ENCODE measurements around the gene PRKRIP1.
"Not testable (repeated sequence)": the region's sequence is repeated elsewhere in the genome, so short reads cannot be mapped to it uniquely, and the experiment has no call there.

Gene PRKRIP1, protein sequence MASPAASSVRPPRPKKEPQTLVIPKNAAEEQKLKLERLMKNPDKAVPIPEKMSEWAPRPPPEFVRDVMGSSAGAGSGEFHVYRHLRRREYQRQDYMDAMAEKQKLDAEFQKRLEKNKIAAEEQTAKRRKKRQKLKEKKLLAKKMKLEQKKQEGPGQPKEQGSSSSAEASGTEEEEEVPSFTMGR

DNA sequence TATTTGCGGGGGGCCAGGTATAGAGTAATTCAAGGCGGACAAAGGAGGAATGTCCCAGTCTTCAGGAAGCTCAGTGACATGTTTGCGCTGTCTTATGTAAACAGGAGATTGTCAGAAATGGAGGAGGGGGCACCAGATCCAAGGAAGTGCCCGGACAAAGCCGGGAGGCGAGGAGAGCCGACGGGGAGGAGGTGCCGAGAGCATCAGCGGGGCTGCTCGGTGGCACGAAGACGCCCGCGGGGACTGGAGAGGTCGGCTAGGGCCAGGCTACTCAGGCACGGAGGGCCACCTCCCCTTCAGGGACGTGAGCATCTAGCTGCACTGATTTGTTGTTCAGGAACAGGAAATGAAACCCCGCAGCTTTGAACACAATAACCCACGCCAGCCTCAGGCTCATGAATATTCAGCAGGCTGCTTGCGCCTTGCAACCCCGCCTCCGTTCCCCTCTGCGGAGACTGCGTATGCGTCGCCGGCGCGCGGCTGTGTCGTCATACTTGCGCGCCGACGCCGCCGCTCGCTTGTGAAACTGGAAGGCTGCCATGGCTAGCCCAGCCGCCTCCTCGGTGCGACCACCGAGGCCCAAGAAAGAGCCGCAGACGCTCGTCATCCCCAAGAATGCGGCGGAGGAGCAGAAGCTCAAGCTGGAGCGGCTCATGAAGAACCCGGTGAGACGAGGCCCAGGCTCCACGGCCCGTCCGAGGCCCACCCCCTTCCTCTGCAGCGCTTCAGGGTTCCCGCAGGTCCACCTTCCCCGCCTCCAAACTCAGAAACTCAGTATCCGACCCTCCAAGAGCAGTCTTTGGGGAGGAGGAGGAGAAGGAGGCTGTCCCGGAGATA is at the start of gene PRKRIP1:
Gene PRKRIP1 (plus strand): TSS at position 491 of the 837 bp plus-strand sequence. CDS start 49 bp downstream, at position 540.
- peak within 1 kb of the TSS; percentile 84 for H3K4me3 ChIP-seq (ENCODE audit: low read depth, low read length)
- TF ChIP-seq, protein P1, sequence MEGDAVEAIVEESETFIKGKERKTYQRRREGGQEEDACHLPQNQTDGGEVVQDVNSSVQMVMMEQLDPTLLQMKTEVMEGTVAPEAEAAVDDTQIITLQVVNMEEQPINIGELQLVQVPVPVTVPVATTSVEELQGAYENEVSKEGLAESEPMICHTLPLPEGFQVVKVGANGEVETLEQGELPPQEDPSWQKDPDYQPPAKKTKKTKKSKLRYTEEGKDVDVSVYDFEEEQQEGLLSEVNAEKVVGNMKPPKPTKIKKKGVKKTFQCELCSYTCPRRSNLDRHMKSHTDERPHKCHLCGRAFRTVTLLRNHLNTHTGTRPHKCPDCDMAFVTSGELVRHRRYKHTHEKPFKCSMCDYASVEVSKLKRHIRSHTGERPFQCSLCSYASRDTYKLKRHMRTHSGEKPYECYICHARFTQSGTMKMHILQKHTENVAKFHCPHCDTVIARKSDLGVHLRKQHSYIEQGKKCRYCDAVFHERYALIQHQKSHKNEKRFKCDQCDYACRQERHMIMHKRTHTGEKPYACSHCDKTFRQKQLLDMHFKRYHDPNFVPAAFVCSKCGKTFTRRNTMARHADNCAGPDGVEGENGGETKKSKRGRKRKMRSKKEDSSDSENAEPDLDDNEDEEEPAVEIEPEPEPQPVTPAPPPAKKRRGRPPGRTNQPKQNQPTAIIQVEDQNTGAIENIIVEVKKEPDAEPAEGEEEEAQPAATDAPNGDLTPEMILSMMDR (IDR thresholded peaks at IDR 0.05; ENCODE audit: insufficient read depth, low read depth, low read length, missing control alignments): no peak
- peak; percentile 98 for DNase-seq (ENCODE audit: low read depth)

- H3K4me3 ChIP-seq (ENCODE audit: low read depth, low read length): not testable (repeated sequence)
Measured at GRCh38 chr7:102346983-102347382, 49.2 kb upstream of the PRKRIP1 start.

DNA sequence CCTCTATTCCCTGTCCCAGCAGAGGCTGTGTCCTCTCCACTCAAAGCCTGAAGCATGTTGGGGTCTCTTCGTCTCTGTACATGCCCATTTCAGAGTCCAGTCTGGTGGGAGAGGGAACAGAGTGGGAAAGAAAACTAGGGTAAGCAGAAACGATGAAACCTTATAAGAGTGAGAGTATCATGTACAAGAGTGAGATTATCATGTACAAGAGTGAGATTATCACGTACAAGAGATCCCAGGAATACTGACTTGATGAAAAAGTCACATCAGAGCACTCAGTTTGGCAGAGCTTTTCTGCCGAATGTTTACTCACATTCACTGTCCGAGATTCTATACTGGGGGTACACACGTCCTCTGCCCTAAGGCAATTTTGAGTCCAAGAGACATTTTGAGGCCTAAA is 39.8 kb upstream of the PRKRIP1 start, which contains the start of gene SPDYE6:
Gene SPDYE6 (minus strand): TSS at position 101 of the 400 bp plus-strand sequence. CDS start 421 bp downstream, outside the sequence.
- H3K4me3 ChIP-seq (ENCODE audit: low read depth, low read length); DNase-seq (ENCODE audit: low read depth): not testable (repeated sequence)

More at GRCh38 chr7:102346983-102347382, 49.2 kb upstream of the PRKRIP1 start:
- not testable (repeated sequence) for DNase-seq (ENCODE audit: low read depth)

DNA sequence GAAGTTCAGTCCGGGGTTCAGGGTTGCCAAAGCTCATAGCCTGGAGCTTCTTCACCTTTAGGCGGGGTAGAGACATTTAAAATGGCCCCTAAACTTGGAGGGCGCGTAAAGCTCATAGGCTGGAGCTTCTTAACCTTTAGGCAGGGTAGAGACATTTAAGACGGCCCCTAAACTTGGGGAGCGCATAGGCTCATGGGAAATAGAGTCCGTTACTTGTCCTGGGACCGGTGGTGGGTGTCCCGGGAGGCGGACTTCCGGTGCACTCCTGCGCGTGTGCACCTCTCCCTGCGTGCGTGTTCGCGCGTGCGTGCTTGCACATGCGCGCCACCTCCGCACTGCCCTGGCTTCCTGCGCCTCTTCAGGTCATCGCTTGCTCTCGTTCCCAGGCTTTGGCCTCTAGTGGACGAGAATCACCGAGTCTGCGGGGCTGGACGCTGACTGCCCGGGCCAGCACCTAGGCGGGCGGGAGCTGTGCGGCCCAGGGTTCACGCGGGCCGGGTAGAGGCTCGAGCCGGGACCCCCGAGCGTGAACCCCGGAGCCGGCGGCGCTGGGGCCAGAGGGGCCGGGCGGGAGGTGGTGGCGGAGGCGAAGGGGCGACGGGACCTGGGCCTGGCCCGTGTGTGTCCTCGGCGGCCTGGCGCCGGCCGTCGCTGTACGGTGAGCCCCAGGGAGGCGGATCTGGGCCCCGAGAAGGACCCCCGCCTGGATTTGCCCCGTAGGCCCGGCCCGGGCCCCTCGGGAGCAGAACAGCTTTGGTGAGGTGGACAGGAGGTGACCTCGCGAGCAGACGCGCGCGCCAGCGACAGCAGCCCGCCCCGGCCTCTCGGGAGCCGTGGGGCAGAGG is 32.4 kb upstream of the PRKRIP1 start:
- TF ChIP-seq, protein P1 (IDR thresholded peaks at IDR 0.05; ENCODE audit: insufficient read depth, low read depth, low read length, missing control alignments): peak; percentile 20
- peak overlapping the region; percentile 78 for H3K4me3 ChIP-seq (ENCODE audit: low read depth, low read length)
- peak; percentile 99 for DNase-seq (ENCODE audit: low read depth)

- not testable (repeated sequence) for DNase-seq (ENCODE audit: low read depth)
Measured at GRCh38 chr7:102364394-102364886, 31.7 kb upstream of the PRKRIP1 start.

GRCh38 chr7:102365390-102365789 is 30.8 kb upstream of the PRKRIP1 start:
- DNase-seq (ENCODE audit: low read depth): not testable (repeated sequence)

More at GRCh38 chr7:102364394-102364886, 31.7 kb upstream of the PRKRIP1 start:
- peak overlapping the region; percentile 78 for H3K4me3 ChIP-seq (ENCODE audit: low read depth, low read length)

GRCh38 chr7:102370038-102370437 is 26.1 kb upstream of the PRKRIP1 start:
- not testable (repeated sequence) for H3K4me3 ChIP-seq (ENCODE audit: low read depth, low read length); DNase-seq (ENCODE audit: low read depth)

More at GRCh38 chr7:102365390-102365789, 30.8 kb upstream of the PRKRIP1 start:
- H3K4me3 ChIP-seq (ENCODE audit: low read depth, low read length): not testable (repeated sequence)

- DNase-seq (ENCODE audit: low read depth); H3K4me3 ChIP-seq (ENCODE audit: low read depth, low read length): not testable (repeated sequence)
Measured at GRCh38 chr7:102372796-102373195, 23.4 kb upstream of the PRKRIP1 start.

GRCh38 chr7:102376964-102377466 is 19.1 kb upstream of the PRKRIP1 start:
- no peak overlapping the region for H3K4me3 ChIP-seq (ENCODE audit: low read depth, low read length)

DNA sequence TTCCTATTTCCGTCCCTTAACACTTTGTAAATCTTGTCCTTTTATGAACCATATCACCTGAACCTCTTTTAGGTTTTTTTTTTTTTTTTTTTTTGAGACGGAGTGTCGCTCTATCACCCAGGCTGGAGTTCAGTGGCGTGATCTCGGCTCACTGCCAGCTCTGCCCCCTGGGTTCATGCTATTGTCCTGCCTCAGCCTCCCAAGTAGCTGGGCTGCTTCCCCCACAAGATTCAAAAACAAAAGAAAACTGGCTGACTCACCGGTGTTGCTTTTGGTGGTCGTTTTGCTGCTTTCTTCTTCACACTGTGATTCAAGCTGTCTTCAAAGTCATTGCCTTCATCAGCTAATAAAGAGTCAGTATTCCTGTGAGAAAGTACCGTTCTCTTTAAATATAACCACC is 15.3 kb upstream of the PRKRIP1 start:
- not testable (repeated sequence) for H3K4me3 ChIP-seq (ENCODE audit: low read depth, low read length); DNase-seq (ENCODE audit: low read depth)

More at GRCh38 chr7:102376964-102377466, 19.1 kb upstream of the PRKRIP1 start:
- TF ChIP-seq, protein P1 (IDR thresholded peaks at IDR 0.05; ENCODE audit: insufficient read depth, low read depth, low read length, missing control alignments): no peak
- no peak for DNase-seq (ENCODE audit: low read depth)

- not testable (repeated sequence) for DNase-seq (ENCODE audit: low read depth); H3K4me3 ChIP-seq (ENCODE audit: low read depth, low read length)
Measured at GRCh38 chr7:102381696-102382425, 14.3 kb upstream of the PRKRIP1 start.
